Measurements from ENCODE around the gene LY6G5C.
A peak's percentile ranks its signal among the peaks of the same experiment; 100 is the strongest.

DNA sequence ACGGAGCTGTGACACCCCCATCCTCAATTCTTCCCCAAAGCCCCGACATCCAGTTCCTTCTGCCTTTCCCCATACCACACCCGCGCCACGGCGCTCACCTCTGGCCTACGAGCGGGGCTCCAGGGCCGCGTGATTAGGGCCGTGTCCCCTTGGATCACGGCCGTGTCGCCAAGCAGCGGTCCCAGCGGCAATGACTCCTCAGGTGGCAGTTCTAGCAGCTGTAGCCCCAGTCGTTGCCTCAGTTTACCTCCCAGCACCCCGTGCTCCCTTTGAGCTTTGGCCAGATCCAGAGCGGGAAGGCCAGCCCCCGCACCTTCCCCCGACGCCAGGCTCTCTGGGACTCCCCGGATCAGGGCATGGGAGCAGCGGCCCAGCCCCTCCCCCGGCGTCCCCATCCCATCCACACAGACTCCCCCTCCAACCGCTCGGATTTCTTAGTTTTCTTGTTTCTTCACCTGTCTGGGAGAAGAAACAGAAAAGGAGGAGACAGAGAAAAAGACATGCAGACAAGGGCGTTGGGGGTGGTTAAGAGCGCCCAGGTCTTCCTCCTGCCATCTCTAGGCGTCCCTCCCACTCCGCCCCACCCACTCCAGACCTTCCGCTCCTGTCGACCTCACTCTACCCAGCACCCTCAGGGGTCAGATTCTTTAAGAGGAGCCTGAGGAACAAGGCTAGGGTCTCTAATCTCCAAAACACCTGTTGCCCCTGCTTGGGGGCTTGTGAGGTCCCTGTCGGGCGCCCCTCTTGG is 48.1 kb upstream of the LY6G5C start, which contains the start of gene DDAH2:
- TF ChIP-seq, protein P1, sequence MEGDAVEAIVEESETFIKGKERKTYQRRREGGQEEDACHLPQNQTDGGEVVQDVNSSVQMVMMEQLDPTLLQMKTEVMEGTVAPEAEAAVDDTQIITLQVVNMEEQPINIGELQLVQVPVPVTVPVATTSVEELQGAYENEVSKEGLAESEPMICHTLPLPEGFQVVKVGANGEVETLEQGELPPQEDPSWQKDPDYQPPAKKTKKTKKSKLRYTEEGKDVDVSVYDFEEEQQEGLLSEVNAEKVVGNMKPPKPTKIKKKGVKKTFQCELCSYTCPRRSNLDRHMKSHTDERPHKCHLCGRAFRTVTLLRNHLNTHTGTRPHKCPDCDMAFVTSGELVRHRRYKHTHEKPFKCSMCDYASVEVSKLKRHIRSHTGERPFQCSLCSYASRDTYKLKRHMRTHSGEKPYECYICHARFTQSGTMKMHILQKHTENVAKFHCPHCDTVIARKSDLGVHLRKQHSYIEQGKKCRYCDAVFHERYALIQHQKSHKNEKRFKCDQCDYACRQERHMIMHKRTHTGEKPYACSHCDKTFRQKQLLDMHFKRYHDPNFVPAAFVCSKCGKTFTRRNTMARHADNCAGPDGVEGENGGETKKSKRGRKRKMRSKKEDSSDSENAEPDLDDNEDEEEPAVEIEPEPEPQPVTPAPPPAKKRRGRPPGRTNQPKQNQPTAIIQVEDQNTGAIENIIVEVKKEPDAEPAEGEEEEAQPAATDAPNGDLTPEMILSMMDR (IDR thresholded peaks at IDR 0.05), result peak in 3 of 5 experiments; percentile 42 to 78 (median 51)
- TF ChIP-seq POLR2A (IDR thresholded peaks at IDR 0.05) (no peak), POLR2AphosphoS5 (IDR thresholded peaks at IDR 0.05) (no peak)
